Loucy (cell line): ENCODE data around the gene SNAP25.

Experiments
- H2AFZ ChIP-seq: fragments of 200-600 bp; sonication (generic); 2 replicates; pipeline ENCODE4 v1.6.0; 2016; ENCODE audit warnings: antibody characterized with exemption, mild to moderate bottlenecking, low read length, moderate library complexity
- H3F3A ChIP-seq: fragments of 200-600 bp; 2 replicates; pipeline ENCODE4 v1.6.0; 2016; ENCODE audit warnings: antibody characterized with exemption, low read depth, mild to moderate bottlenecking
- H3K27me3 ChIP-seq: fragments of 200-600 bp; sonication (generic); 2 replicates; pipeline ENCODE4 v1.6.1; 2014; ENCODE audit warnings: low read length, mild to moderate bottlenecking; ENCODE audit not compliant: insufficient read depth, poor library complexity, severe bottlenecking
- H3K36me3 ChIP-seq: fragments of 200-600 bp; sonication (generic); 2 replicates; pipeline ENCODE4 v1.6.1; 2016; ENCODE audit warnings: low read length; ENCODE audit not compliant: insufficient read depth
- H3K4me1 ChIP-seq: fragments of 200-600 bp; sonication (generic); 2 replicates; pipeline ENCODE4 v1.5.1; 2014; ENCODE audit warnings: low read length, mild to moderate bottlenecking; ENCODE audit not compliant: insufficient read depth, poor library complexity, severe bottlenecking
- H3K4me2 ChIP-seq: fragments of 200-600 bp; sonication (generic); 2 replicates; pipeline ENCODE4 v1.6.0; 2014; ENCODE audit warnings: antibody characterized with exemption, low read length, low read depth, mild to moderate bottlenecking; ENCODE audit not compliant: poor library complexity, severe bottlenecking
- H3K4me3 ChIP-seq: fragments of 200-600 bp; sonication (generic); 2 replicates; pipeline ENCODE4 v1.5.1; 2014; ENCODE audit warnings: low read length, mild to moderate bottlenecking, mixed read lengths; ENCODE audit not compliant: poor library complexity, severe bottlenecking
- H3K79me2 ChIP-seq: fragments of 200-600 bp; sonication (generic); 2 replicates; pipeline ENCODE4 v1.6.1; 2014; ENCODE audit warnings: low read length; ENCODE audit not compliant: insufficient read depth
- H3K9ac ChIP-seq: fragments of 200-600 bp; sonication (generic); 2 replicates; pipeline ENCODE4 v1.6.0; 2014; ENCODE audit warnings: mild to moderate bottlenecking, low read depth, low read length, moderate library complexity; ENCODE audit not compliant: poor library complexity, severe bottlenecking
- H3K9me2 ChIP-seq: fragments of 200-600 bp; sonication (generic); replicated peaks from 2 replicates; pipeline ENCODE4 v1.6.1; 2016; ENCODE audit warnings: low read depth, low read length, mixed read lengths
- H3K9me3 ChIP-seq: fragments of 200-600 bp; sonication (generic); 2 replicates; pipeline ENCODE4 v1.6.1; 2014; ENCODE audit warnings: mild to moderate bottlenecking, antibody characterized with exemption, low read length, low read depth; ENCODE audit not compliant: insufficient read depth
- H4K20me1 ChIP-seq: fragments of 200-600 bp; sonication (generic); 2 replicates; pipeline ENCODE4 v1.6.0; 2014; ENCODE audit warnings: antibody characterized with exemption, low read length, mild to moderate bottlenecking; ENCODE audit not compliant: insufficient read depth, poor library complexity, severe bottlenecking
- EZH2phosphoT487 ChIP-seq: fragments of 200-600 bp; IDR thresholded peaks from 2 replicates; pipeline ENCODE4 v1.6.1; 2018; ENCODE audit warnings: antibody characterized with exemption, mild to moderate bottlenecking, moderate library complexity, borderline replicate concordance
- TF ChIP-seq, protein P1 (sequence below): fragments of 200-600 bp; sonication (generic); conservative IDR thresholded peaks from 2 replicates; pipeline ENCODE4 v1.5.1; 2014; ENCODE audit warnings: mild to moderate bottlenecking, antibody characterized with exemption, low read length

The SNAP25 gene

DNA sequence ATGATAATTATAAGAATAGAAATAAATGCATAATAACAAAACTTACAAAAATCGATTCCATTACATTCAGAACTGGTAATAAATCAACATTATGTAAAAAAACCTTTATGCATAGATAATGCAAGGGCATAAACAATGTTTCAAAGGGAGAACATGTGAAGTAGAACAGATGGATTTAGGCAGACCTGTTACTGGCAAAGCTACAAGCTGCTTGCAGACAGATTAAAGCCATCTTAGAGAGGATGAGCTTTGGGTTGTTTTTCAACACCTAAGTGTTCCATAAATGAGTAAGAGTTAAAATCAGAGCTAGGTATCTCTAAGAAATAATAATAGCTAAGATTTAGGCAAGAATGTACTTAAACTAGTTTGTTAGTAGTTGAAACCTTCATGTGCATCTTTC, 37.2 kb downstream of the SNAP25 start:
- no peak for TF ChIP-seq EZH2phosphoT487
- TF ChIP-seq, protein P1, sequence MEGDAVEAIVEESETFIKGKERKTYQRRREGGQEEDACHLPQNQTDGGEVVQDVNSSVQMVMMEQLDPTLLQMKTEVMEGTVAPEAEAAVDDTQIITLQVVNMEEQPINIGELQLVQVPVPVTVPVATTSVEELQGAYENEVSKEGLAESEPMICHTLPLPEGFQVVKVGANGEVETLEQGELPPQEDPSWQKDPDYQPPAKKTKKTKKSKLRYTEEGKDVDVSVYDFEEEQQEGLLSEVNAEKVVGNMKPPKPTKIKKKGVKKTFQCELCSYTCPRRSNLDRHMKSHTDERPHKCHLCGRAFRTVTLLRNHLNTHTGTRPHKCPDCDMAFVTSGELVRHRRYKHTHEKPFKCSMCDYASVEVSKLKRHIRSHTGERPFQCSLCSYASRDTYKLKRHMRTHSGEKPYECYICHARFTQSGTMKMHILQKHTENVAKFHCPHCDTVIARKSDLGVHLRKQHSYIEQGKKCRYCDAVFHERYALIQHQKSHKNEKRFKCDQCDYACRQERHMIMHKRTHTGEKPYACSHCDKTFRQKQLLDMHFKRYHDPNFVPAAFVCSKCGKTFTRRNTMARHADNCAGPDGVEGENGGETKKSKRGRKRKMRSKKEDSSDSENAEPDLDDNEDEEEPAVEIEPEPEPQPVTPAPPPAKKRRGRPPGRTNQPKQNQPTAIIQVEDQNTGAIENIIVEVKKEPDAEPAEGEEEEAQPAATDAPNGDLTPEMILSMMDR = no peak
- Histone ChIP-seq H3K4me2 (no peak overlapping the region), H3K9ac (no peak overlapping the region), H3K4me3 (no peak overlapping the region), H4K20me1 (no peaks in the 10 kb centered on the region), H3K36me3 (no peaks in the 10 kb centered on the region), H3K9me2 (no peaks in the 10 kb centered on the region), H2AFZ (no peak overlapping the region), H3K27me3 (no peaks in the 10 kb centered on the region), H3F3A (no peaks in the 10 kb centered on the region), H3K4me1 (no peaks in the 10 kb centered on the region), H3K79me2 (no peaks in the 10 kb centered on the region), H3K9me3 (no peaks in the 10 kb centered on the region)

DNA sequence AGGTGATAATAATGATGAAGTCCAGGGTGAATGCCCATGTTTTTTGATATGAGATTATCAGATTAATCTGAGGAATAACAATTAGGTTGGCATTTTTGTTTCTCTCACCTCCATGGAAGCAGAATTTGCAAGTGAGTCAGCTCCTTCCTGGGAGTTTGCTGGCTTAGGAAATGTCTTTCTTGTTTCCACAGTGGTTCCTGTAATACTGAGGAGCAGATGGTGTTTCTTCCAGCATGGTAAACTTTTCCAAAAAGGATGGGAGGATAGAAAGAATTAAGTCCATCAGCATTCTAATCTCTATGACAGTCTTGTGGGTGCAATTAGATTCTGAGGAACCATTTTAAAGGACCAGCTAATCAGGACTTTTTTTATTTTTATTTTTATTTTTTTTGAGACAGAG, 40.5 kb downstream of the SNAP25 start:
- TF ChIP-seq EZH2phosphoT487 = no peak
- TF ChIP-seq, protein P1 = no peak
- no peak overlapping the region for H3K9ac ChIP-seq
- no peak overlapping the region for H3K4me3 ChIP-seq
- no peaks in the 10 kb centered on the region for H3K9me3 ChIP-seq
- H3K36me3 ChIP-seq = no peaks in the 10 kb centered on the region
- H3K4me2 ChIP-seq = no peak overlapping the region
- no peaks in the 10 kb centered on the region for H3K9me2 ChIP-seq
- no peaks in the 10 kb centered on the region for H3K27me3 ChIP-seq
- no peaks in the 10 kb centered on the region for H3K79me2 ChIP-seq
- H3F3A ChIP-seq = no peaks in the 10 kb centered on the region
- no peaks in the 10 kb centered on the region for H3K4me1 ChIP-seq
- H4K20me1 ChIP-seq = no peaks in the 10 kb centered on the region
- no peak overlapping the region for H2AFZ ChIP-seq

DNA sequence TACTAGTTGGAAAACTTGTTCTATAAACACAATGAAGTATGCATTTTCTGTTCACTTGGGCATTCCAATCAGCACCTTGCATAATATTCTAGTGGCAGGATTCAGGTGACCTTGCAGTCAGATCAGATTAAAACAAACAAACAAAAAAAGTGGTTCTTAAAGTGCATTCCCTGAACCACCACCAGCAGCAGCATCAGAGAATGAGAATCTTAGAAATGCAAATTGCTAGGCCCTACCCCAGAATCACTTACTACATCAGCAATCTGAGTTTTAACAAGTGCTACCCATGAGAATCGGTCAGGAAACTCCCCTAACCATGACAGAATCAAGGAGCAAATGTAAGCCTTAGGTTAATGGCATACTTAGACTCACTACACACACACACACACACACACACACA, 41.7 kb downstream of the SNAP25 start:
- H3K4me2 ChIP-seq = no peak overlapping the region
- TF ChIP-seq, protein P1 = no peak
- TF ChIP-seq EZH2phosphoT487 = no peak

More for the DNA sequence above, 41.7 kb downstream of the SNAP25 start:
- H3K4me1 ChIP-seq = no peaks in the 10 kb centered on the region
- H3K36me3 ChIP-seq = no peaks in the 10 kb centered on the region
- no peaks in the 10 kb centered on the region for H4K20me1 ChIP-seq
- H3K9ac ChIP-seq = no peak overlapping the region
- H3K9me2 ChIP-seq = no peaks in the 10 kb centered on the region
- no peaks in the 10 kb centered on the region for H3K79me2 ChIP-seq
- H3K9me3 ChIP-seq = no peaks in the 10 kb centered on the region
- no peak overlapping the region for H2AFZ ChIP-seq
- H3K27me3 ChIP-seq = no peaks in the 10 kb centered on the region
- H3F3A ChIP-seq = no peaks in the 10 kb centered on the region
- H3K4me3 ChIP-seq = no peak overlapping the region
